MM.1S (cell line): ENCODE measurements around the gene PPP1R12B.
"Not testable (repeated sequence)": the region's sequence is repeated elsewhere in the genome, so short reads cannot be mapped to it uniquely, and the experiment has no call there.

ENCODE experiments used
- DNase-seq: peaks from one replicate; pipeline ENCODE4 v3.0.0-alpha.2; 2015
- H2AFZ ChIP-seq: fragments of 300-600 bp; sonication (generic); 2 replicates; pipeline ENCODE4 v1.6.0; 2016; ENCODE audit warnings: antibody characterized with exemption, low read length
- H3F3A ChIP-seq: fragments of 300-600 bp; sonication (generic); 2 replicates; pipeline ENCODE4 v1.6.1; 2016; ENCODE audit warnings: mild to moderate bottlenecking, antibody characterized with exemption, low read length, moderate library complexity, mixed read lengths; ENCODE audit not compliant: insufficient read depth
- H3K27ac ChIP-seq: fragments of 300-600 bp; sonication (generic); 2 replicates; pipeline ENCODE4 v1.5.1; 2016; ENCODE audit warnings: mild to moderate bottlenecking, low read length
- H3K27me3 ChIP-seq: fragments of 300-600 bp; sonication (generic); replicated peaks from 2 replicates; pipeline ENCODE4 v1.6.0; 2016; ENCODE audit warnings: low read length; ENCODE audit not compliant: insufficient read depth
- H3K36me3 ChIP-seq: fragments of 300-600 bp; sonication (generic); replicated peaks from 2 replicates; pipeline ENCODE4 v1.6.1; 2016; ENCODE audit warnings: mild to moderate bottlenecking, low read length, mixed read lengths; ENCODE audit not compliant: insufficient read depth
- H3K4me1 ChIP-seq: fragments of 300-600 bp; sonication (generic); 2 replicates; pipeline ENCODE4 v1.6.1; 2016; ENCODE audit warnings: low read length, mixed read lengths
- H3K4me2 ChIP-seq: fragments of 300-600 bp; sonication (generic); 2 replicates; pipeline ENCODE4 v1.6.0; 2016; ENCODE audit warnings: low read depth, low read length
- H3K4me3 ChIP-seq: fragments of 300-600 bp; sonication (generic); 2 replicates; pipeline ENCODE4 v1.5.1; 2016; ENCODE audit warnings: low read length, mixed read lengths
- H3K79me2 ChIP-seq: fragments of 300-600 bp; sonication (generic); 2 replicates; pipeline ENCODE4 v1.6.1; 2016; ENCODE audit warnings: mixed run types, low read length, mixed read lengths
- H3K9ac ChIP-seq: fragments of 300-600 bp; sonication (generic); 2 replicates; pipeline ENCODE4 v1.6.1; 2016; ENCODE audit warnings: low read length, mixed read lengths
- H3K9me2 ChIP-seq: fragments of 300-600 bp; sonication (generic); replicated peaks from 2 replicates; pipeline ENCODE4 v1.6.1; 2016; ENCODE audit warnings: mild to moderate bottlenecking, low read length, mixed read lengths; ENCODE audit not compliant: insufficient read depth
- H3K9me3 ChIP-seq: fragments of 300-600 bp; sonication (generic); replicated peaks from 2 replicates; pipeline ENCODE4 v1.6.1; 2016; ENCODE audit warnings: mild to moderate bottlenecking, low read length, mixed read lengths; ENCODE audit not compliant: insufficient read depth
- H4K20me1 ChIP-seq: fragments of 300-600 bp; sonication (generic); 2 replicates; pipeline ENCODE4 v1.6.1; 2016; ENCODE audit warnings: mild to moderate bottlenecking, low read length, moderate library complexity, mixed read lengths; ENCODE audit not compliant: insufficient read depth

The PPP1R12B gene

GRCh38 chr1:202479661-202480060 is 131.2 kb downstream of the PPP1R12B start:
- H3K4me3 ChIP-seq, H2AFZ ChIP-seq, H3K27me3 ChIP-seq, H3K9me2 ChIP-seq, H3K9me3 ChIP-seq, H3K79me2 ChIP-seq, H3K27ac ChIP-seq, H3K36me3 ChIP-seq, H4K20me1 ChIP-seq, H3K9ac ChIP-seq: not testable (repeated sequence)
- Histone ChIP-seq H3K4me2 (peak overlapping the region; percentile 37; the same call in 1 of the 2 replicates), H3F3A (peaks cover 19% of the 10 kb centered on the region), H3K4me1 (peaks cover 48% of the 10 kb centered on the region)
- DNase-seq = peak; percentile 35

- not testable (repeated sequence) for H4K20me1 ChIP-seq, H3K27me3 ChIP-seq
Observed at GRCh38 chr1:202480640-202481039, 132.1 kb downstream of the PPP1R12B start.

GRCh38 chr1:202483362-202483761 is 134.9 kb downstream of the PPP1R12B start:
- not testable (repeated sequence) for H3K27me3 ChIP-seq, H3K9me3 ChIP-seq, H3K36me3 ChIP-seq, H4K20me1 ChIP-seq, H3K9ac ChIP-seq, H2AFZ ChIP-seq, H3K9me2 ChIP-seq
- 0 out of 2 replicates have a peak overlapping the region, but pooled peaks have one; percentile 6 for H3K4me3 ChIP-seq
- peak overlapping the region; percentile 62 for H3K27ac ChIP-seq
- peaks cover 10% of the 10 kb centered on the region; the same call in 1 of the 2 replicates for H3K79me2 ChIP-seq
- H3K4me1 ChIP-seq = peaks cover 52% of the 10 kb centered on the region
- peak; percentile 69 for DNase-seq
- H3F3A ChIP-seq = peaks cover 26% of the 10 kb centered on the region
- peak overlapping the region; percentile 46; the same call in 1 of the 2 replicates for H3K4me2 ChIP-seq

More at GRCh38 chr1:202480640-202481039, 132.1 kb downstream of the PPP1R12B start:
- H2AFZ ChIP-seq, H3K27ac ChIP-seq, DNase-seq, H3K36me3 ChIP-seq, H3K9me2 ChIP-seq, H3K9me3 ChIP-seq, H3K9ac ChIP-seq, H3K4me2 ChIP-seq, H3K4me3 ChIP-seq: not testable (repeated sequence)
- H3F3A ChIP-seq = peaks cover 24% of the 10 kb centered on the region
- peaks cover 48% of the 10 kb centered on the region for H3K4me1 ChIP-seq
- peaks cover 12% of the 10 kb centered on the region; the same call in 1 of the 2 replicates for H3K79me2 ChIP-seq

GRCh38 chr1:202484032-202484431 is 135.5 kb downstream of the PPP1R12B start:
- peak overlapping the region; percentile 46 for H3K4me2 ChIP-seq
- H3F3A ChIP-seq = peaks cover 26% of the 10 kb centered on the region
- H3K9me2 ChIP-seq, H3K9me3 ChIP-seq, H4K20me1 ChIP-seq, H3K9ac ChIP-seq, H3K36me3 ChIP-seq, H3K27me3 ChIP-seq, H2AFZ ChIP-seq: not testable (repeated sequence)
- H3K79me2 ChIP-seq = peaks cover 10% of the 10 kb centered on the region; the same call in 1 of the 2 replicates
- DNase-seq = peak; percentile 66
- peaks cover 54% of the 10 kb centered on the region for H3K4me1 ChIP-seq
- peak overlapping the region; percentile 62 for H3K27ac ChIP-seq
- 0 out of 2 replicates have a peak overlapping the region, but pooled peaks have one; percentile 6 for H3K4me3 ChIP-seq

GRCh38 chr1:202484820-202485219 is 136.3 kb downstream of the PPP1R12B start:
- not testable (repeated sequence) for H3K27me3 ChIP-seq, DNase-seq, H3K36me3 ChIP-seq, H3K4me3 ChIP-seq, H3K9me3 ChIP-seq, H3K9ac ChIP-seq, H3K9me2 ChIP-seq, H2AFZ ChIP-seq, H4K20me1 ChIP-seq
- peak overlapping the region; percentile 62; the same call in 1 of the 2 replicates for H3K27ac ChIP-seq
- peaks cover 10% of the 10 kb centered on the region; the same call in 1 of the 2 replicates for H3K79me2 ChIP-seq
- peaks cover 26% of the 10 kb centered on the region for H3F3A ChIP-seq
- H3K4me1 ChIP-seq = peaks cover 46% of the 10 kb centered on the region
- H3K4me2 ChIP-seq = peak overlapping the region; percentile 46

GRCh38 chr1:202488178-202488649 is 139.7 kb downstream of the PPP1R12B start:
- not testable (repeated sequence) for H3K4me3 ChIP-seq, H4K20me1 ChIP-seq, H3K9me2 ChIP-seq, H3K27ac ChIP-seq, H3K36me3 ChIP-seq, H3K9me3 ChIP-seq, H3K27me3 ChIP-seq, H3K4me2 ChIP-seq, H2AFZ ChIP-seq, H3K9ac ChIP-seq
- H3K79me2 ChIP-seq = peaks cover 10% of the 10 kb centered on the region; the same call in 1 of the 2 replicates
- H3K4me1 ChIP-seq = peaks cover 27% of the 10 kb centered on the region
- peak; percentile 51 for DNase-seq
- peaks cover 21% of the 10 kb centered on the region for H3F3A ChIP-seq

- not testable (repeated sequence) for H3K4me3 ChIP-seq, H3K36me3 ChIP-seq, H3K27ac ChIP-seq, DNase-seq, H3K9ac ChIP-seq, H3K27me3 ChIP-seq, H4K20me1 ChIP-seq, H3K9me3 ChIP-seq, H3K4me2 ChIP-seq, H2AFZ ChIP-seq, H3K9me2 ChIP-seq
- Histone ChIP-seq H3K79me2 (peaks cover 10% of the 10 kb centered on the region; the same call in 1 of the 2 replicates), H3K4me1 (peaks cover 19% of the 10 kb centered on the region), H3F3A (peaks cover 12% of the 10 kb centered on the region)
Observed at GRCh38 chr1:202489101-202489500, 140.6 kb downstream of the PPP1R12B start.

GRCh38 chr1:202493112-202493511 is 144.6 kb downstream of the PPP1R12B start:
- not testable (repeated sequence) for H3K4me1 ChIP-seq, H3K4me2 ChIP-seq, H3K9ac ChIP-seq, DNase-seq, H4K20me1 ChIP-seq, H3K4me3 ChIP-seq, H3K9me3 ChIP-seq, H2AFZ ChIP-seq, H3K9me2 ChIP-seq, H3K27me3 ChIP-seq, H3F3A ChIP-seq, H3K79me2 ChIP-seq, H3K27ac ChIP-seq, H3K36me3 ChIP-seq
